ENCODE data around the gene CELF4.

- no peak for TF ChIP-seq CTCF (IDR thresholded peaks at IDR 0.05)
- no peak for TF ChIP-seq POLR2A (IDR thresholded peaks at IDR 0.05)
Measured at GRCh38 chr18:37598396-37598795, 32.8 kb upstream of the CELF4 start.

Measured in lower leg skin (tissue), 3 donors.